Endothelial cell of umbilical vein (primary cell): ENCODE measurements around the gene ERCC4.

ENCODE experiments used
- EZH2 ChIP-seq: IDR thresholded peaks from 2 replicates; pipeline ENCODE4 v1.6.1; 2012; ENCODE audit warnings: borderline replicate concordance, low read depth, mild to moderate bottlenecking, moderate library complexity, low read length, inconsistent platforms; ENCODE audit not compliant: severe bottlenecking
- GATA2 ChIP-seq: IDR thresholded peaks from 2 replicates; pipeline ENCODE4 v1.7.0; 2011; ENCODE audit warnings: low read depth, mild to moderate bottlenecking, moderate library complexity, mixed read lengths, low read length; ENCODE audit not compliant: insufficient read length, insufficient read depth
- MAX ChIP-seq: IDR thresholded peaks from 2 replicates; pipeline ENCODE4 v1.6.1; 2011; ENCODE audit not compliant: insufficient read depth, insufficient read length
- POLR2A ChIP-seq: IDR thresholded peaks from 2 replicates; pipeline ENCODE4 v1.6.1; 2012; ENCODE audit warnings: low read depth, mild to moderate bottlenecking, control low read depth, low read length
- POLR2AphosphoS5 ChIP-seq: IDR thresholded peaks from 2 replicates; pipeline ENCODE4 v1.6.1; 2012; ENCODE audit warnings: low read depth, mild to moderate bottlenecking, control low read depth, low read length, moderate library complexity; ENCODE audit not compliant: insufficient read depth
- TF ChIP-seq, protein P1 (sequence below), 2 donors: IDR thresholded peaks; 1 replicate in 1 of 2; 2 replicates in 1 of 2; pipeline ENCODE4 v1.5.1; 2011; ENCODE audit warnings: low read length in 2 of 2, mild to moderate bottlenecking in 2 of 2, moderate library complexity in 2 of 2, control low read depth in 1 of 2, inconsistent platforms in 1 of 2, low read depth in 1 of 2; ENCODE audit not compliant: insufficient read depth in 1 of 2; ENCODE audit errors: extremely low read depth in 1 of 2

DNA sequence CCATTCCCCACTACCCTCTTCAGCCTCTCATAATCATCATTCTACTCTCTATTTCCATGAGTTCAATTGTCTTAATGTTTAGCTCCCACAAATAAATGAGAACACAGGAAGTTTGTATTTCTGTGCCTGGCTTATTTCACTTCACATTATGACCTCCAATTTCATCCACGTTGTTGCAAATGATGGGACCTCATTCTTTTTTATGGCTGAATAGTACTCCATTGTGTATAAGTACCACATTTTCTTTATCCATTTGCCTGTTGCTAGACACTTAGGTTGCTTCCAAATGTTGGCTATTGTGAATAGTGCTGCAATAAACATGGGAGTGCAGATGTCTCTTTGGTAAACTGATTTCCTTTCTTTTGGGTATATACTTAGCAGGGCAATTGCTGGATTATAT is 42.3 kb downstream of the ERCC4 start:
- TF ChIP-seq, protein P1, sequence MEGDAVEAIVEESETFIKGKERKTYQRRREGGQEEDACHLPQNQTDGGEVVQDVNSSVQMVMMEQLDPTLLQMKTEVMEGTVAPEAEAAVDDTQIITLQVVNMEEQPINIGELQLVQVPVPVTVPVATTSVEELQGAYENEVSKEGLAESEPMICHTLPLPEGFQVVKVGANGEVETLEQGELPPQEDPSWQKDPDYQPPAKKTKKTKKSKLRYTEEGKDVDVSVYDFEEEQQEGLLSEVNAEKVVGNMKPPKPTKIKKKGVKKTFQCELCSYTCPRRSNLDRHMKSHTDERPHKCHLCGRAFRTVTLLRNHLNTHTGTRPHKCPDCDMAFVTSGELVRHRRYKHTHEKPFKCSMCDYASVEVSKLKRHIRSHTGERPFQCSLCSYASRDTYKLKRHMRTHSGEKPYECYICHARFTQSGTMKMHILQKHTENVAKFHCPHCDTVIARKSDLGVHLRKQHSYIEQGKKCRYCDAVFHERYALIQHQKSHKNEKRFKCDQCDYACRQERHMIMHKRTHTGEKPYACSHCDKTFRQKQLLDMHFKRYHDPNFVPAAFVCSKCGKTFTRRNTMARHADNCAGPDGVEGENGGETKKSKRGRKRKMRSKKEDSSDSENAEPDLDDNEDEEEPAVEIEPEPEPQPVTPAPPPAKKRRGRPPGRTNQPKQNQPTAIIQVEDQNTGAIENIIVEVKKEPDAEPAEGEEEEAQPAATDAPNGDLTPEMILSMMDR (IDR thresholded peaks at IDR 0.05; ENCODE audit: extremely low read depth in 1 of 2, insufficient read depth in 1 of 2, low read depth in 1 of 2, low read length in 2 of 2) = no peak
- TF ChIP-seq POLR2AphosphoS5 (no peak), POLR2A (no peak), EZH2 (no peak), MAX (no peak), GATA2 (no peak)
